Measurements from ENCODE around the gene USP48.
"Not testable (repeated sequence)": the region's sequence is repeated elsewhere in the genome, so short reads cannot be mapped to it uniquely, and the experiment has no call there.

The USP48 gene

DNA sequence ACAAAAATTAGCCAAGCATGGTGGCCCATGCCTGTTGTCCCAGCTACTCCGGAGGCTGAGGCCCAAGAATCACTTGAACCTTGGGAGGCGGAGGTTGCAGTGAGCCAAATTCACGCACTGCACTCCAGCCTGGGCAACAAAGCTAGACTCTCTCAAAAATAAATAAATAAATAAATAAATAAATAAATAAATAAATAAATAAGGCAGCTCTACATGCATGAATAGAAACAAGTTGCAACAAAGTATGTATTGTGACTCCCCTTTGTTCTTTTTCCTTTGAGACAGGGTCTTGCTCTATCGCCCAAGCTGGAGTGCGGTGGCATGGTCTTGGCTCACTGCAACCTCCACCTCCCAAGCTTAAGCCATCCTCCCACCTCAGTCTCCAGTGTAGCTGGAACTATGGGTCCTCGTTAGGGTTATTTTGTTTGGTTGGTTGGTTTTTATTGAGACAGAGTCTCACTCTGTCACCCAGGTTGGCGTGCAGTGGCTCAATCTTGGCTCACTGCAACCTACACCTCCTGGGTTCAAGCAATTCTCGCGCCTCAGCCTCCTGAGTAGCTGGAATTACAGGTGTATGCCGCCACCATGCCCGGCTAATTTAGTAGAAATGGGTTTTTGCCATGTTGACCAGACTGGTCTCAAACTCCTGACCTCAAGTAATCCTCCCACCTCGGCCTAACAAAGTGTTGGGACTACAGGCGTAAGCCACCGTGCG is 8.0 kb downstream of the USP48 start:
- no peak for DNase-seq

DNA sequence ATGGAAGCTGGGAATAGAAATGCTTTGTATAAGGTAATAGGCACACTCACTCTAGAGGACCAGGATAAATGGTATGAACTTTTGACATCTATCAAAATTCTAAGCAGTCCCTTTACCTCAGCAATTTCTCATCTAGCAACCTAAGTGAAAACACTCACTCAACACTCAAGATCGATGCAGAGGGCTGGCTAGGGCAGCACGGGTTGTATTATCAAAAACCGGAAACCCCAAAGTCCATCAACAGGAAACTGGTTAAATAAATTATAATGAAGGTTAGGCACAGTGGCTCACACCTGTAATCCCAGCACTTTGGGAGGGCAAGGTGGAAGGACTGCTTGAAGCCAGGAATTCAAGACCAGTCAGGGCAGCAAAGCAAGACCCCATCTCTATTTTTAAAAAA is 9.4 kb downstream of the USP48 start:
- DNase-seq: peak in 1 of 2 experiments; percentile 18

DNA sequence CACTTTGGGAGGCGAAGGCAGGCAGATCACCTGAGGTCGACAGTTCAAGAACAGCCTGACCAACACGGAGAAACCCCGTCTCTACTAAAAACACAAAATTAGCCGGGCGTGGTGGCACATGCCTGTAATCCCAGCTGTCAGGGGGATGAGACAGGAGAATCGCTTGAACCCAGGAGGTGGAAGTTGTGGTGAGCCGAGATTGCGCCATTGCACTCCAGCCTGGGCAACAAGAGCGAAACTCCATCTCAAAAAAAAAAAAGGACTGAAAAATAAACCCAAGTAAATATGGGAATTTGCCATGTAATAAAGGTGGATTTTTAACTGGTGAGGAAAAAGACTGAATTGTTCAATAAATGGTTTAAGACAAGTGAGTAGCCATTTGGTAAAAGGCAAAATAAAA is 11.3 kb downstream of the USP48 start:
- not testable (repeated sequence) for DNase-seq

DNA sequence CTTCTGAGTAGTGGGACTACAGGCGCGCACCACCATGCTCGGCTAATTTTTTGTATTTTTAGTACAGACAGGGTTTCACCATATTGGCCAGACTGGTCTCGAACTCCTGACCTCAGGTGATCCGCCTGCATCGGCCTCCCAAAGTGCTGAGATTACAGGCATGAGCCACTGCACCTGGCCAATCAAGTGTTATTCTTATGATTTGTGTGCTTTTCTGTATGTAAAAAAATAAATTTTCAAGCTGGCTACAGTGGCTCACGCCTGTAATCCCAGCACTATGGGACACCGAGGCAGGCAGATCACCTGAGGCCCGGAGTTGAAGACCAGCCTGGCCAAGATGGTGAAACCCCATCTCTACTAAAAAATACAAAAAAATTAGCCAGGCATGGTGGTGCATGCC is 12.3 kb downstream of the USP48 start:
- DNase-seq: not testable (repeated sequence)

DNA sequence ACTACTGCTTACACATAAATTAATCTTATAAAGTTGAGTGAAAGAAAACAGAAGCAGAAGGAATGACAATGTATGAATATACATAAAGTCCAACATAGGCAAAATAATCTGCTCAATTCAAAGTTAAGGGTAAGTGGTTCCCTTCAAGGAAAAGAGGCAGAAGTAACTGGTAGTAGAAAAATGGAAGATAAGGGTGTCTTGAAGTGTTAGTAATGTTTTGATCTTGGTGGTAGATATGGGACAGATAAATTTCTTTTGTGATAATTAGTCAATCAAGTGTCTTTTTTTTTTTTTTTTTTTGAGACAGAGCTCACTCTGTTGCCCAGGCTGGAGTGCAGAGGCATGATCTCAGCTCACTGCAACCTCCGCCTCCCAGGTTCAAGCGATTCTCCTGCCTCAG is 12.7 kb downstream of the USP48 start:
- DNase-seq: no peak

DNA sequence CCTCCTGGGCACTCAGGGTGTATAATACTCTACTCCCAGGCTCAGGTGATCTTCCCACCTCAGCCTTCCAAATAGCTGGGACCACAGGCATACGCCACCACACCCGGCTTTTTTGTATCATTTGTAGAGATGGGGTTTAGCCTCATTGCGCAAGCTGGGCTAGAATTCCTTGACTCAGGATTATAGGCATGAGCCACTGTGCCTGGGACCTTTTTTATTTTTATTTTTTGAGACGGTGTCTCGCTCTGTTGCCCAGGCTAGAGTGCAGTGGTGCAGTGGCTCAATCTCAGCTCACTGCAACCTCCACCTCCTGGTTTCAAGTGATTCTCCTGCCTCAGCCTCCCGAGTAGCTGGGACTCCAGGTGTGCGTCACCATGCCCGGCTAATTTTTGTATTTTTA is 15.8 kb downstream of the USP48 start:
- not testable (repeated sequence) for DNase-seq

DNA sequence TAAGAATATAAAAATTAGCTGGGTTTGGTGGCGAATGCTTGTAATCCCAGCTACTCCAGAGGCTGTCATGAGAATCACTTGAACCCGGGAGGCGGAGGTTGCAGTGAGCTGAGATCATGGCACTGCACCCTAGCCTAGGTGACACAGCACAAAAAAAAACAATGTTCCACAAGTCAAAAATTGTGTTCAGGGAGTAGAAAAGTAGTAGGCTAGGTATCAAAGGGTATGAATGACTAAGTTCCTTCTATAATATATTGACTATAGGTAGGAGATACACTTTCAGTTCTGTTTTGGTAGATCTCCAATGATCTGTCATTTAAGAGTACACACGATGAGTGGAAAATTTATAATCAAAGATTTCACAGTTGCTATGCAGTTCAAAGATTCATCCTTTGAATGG is 16.7 kb downstream of the USP48 start:
- DNase-seq: no peak

DNA sequence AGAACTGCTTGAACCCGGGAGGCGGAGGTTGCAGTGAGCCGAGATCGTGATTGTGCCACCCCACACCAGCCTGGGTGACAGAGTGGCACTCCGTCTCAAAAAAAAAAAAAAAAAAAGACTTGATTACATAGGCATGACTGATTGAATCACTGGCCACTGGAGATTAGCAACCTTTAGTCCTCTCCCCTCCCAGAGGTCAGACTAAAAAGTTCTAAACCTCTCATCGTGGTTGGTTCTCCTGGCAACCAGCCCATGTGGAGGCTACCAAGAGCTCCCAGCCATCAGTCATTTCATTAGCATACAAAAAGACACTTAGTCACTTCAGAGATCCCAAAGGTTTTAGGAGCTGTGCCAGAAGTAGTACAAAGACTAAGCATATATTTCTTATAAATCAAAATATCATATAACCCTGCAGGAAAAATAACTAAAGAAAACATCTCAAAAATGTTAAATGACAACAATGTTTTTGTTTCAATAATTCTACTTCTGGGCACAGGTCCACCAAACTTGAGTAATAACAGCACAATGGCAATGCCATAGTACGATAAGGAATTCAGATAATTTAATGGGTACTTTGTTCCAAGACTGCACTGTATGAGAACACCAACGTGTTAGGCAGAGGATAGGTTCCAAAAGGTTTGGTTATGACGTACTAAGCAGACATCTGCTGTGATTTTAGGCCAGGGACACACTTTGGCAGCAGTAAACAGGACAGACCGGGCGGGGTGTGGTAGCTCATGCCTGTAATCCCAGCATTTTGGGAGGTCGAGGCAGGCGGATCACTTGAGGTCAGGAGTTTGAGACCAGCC is 18.1 kb downstream of the USP48 start:
- DNase-seq: peak in 1 of 2 experiments; percentile 57

DNA sequence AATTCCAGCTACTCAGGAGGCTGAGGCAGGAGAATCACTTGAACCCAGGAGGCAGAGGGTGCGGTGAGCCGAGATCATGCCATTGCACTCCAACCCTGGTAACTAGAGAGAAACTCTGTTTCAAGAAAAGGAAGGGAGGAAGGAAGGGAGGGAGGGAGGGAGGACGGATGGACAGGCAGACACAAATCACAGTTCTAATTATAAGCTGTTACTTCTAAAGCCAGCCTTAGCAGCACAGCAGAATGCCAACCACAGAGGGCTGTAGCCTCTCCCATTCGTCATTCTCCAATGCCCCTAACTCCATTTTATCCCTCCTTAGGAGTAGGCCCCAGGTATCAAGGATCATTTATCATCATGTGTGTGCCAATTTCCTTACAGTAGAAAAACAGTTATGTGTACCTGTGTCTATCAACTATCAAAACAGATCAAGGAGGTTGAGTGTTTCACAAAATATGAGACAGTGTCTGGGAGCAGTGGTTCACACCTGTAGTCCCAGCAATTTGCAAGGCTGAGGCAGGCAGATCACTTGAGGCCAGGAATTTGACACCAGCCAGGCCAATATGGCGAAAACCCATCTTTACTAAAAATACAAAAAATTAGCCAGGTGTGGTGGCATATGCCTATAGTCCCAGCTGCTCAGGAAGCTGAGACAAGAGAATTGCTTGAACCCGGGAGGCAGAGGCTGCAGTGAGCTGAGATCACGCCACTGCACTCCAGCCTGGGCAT is 19.1 kb downstream of the USP48 start:
- DNase-seq: no peak

DNA sequence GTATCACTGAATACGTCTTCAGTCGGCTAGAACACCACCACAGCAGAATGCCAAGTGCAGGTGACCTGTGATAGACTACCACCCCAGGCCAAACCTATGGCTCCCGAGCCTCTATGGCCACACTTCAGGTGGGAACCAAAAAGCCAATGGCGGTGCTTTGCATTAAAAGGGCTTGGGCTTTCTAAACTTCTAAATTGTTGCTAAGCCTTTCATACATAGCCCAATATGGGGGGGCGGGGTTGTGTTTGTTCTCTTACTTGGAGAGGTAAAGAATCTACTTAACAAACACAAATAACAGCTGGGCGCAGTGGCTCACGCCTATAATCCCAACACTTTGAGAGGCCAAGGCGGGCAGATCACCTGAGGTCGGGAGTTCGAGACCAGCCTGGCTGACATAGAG is 19.7 kb downstream of the USP48 start:
- no peak for DNase-seq

DNA sequence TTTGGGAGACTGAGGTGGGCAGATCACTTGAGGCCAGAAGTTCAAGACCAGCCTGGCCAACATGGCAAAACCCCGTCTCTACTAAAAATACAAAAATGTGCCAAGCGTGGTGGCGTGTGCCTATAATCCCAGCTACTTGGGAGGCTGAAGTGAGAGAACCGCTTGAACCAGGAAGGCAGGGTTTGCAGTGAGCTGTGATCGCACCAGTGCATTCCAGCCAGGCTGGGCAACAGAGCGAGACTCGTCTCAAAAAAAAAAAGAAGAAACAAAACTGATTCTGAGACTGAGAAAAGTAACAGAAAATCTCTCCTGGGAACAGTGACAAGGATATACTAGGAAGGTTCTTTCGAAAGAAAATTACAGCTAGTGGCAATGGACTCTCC is 20.9 kb downstream of the USP48 start:
- DNase-seq: no peak

DNA sequence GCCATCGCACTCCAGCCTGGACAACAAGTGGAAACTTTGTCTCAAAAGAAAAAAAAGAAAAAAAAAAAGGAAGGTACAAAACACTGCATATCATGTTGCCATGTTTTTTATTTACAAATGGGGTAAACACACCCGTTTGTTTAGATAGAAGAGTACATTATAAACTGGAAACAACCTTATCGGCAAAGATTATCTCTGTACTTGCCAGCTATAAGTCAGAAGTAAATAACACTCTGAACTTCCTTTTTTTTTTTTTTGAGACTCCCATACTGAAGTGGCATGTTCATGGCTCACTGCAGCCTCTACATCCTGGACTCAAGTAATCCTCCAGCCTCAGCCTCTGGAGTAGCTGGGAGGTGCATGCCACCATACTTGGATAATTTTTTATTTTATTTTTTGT is 21.9 kb downstream of the USP48 start:
- no peak for DNase-seq

DNA sequence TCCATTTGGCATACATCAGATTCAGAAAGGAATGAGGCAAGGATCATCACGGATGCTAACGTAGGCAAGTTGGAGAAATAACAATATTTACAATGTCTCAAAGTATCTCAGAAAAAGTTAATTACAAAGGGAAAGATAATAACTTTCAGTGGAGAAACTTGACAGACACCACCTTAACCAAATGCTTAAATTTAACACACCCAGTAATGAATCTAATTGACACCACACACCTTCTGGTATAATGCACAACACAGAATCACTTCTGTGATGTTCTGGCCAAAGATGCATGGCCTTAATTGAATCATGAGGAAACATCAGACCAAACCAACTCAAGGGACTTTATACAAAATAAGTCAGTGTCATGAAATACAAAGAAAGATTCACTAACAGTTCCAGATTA is 23.1 kb downstream of the USP48 start:
- DNase-seq: no peak

DNA sequence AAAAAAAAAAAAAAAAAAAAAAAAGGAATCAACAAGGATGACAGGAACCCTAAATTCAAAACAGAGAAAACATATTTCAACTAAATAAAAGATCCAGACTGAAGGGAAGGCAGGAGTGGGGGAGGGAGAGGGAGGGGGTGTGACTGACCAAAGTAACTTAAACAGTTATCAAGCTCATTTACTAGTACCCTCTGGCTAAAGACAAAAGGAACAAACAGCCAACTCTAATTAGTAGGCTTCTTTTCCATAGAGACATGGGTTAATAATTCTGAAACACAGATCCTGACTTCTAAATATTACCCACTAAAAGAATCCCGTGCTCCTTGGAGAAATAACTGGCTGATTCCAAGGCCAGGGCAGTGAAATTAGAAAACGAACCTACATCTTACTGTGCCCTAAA is 23.8 kb downstream of the USP48 start:
- no peak for DNase-seq

DNA sequence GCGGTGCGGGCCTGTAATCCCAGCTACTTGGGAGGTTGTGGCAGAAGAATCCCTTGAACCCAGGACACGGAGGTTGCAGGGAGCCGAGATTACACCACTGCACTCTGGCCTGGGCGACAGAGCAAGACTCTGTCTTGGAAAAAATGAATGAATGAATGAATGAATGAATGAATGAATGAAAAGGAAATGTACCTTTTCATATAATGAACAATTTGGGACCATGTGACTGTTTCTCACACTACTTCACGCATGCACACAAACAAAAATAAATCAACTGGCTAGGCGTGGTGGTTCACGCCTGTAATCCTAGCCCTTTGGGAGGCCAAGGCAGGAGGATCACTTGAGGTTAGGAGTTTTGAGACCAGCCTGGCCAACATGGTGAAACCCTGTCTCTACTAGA is 24.3 kb downstream of the USP48 start:
- no peak for DNase-seq

DNA sequence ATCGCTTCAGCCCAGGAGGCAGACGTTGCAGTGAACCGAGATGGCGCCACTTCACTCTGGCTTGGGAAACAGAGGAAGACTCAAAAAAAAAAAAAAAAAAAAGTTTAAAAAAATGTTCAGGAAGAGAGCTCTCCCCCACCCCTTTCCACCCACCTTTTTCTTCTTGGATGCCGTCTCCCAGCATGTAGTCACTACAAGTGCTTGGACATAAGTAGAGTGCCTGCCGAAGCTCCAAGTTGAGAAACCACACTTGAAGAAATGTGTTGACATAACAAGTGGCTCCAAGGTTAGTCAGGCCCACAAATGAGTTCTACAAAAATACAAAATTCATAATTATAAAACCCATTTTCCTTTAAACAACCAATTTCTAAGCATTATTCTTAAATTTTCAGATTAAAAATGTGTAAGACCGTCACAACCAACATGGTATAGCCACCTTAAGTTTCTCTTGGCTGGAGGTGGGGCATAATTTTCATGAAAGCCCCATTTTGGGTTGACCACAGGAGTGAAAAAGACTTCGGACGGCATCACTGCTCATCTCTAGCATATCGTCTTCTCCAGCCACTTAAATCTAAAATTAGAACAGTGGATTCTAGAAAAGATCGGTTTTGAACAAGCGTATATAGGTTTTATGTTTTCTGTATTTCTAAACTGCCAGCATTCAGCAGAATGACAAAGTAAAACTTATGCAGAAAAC is 26.4 kb downstream of the USP48 start:
- DNase-seq: no peak

DNA sequence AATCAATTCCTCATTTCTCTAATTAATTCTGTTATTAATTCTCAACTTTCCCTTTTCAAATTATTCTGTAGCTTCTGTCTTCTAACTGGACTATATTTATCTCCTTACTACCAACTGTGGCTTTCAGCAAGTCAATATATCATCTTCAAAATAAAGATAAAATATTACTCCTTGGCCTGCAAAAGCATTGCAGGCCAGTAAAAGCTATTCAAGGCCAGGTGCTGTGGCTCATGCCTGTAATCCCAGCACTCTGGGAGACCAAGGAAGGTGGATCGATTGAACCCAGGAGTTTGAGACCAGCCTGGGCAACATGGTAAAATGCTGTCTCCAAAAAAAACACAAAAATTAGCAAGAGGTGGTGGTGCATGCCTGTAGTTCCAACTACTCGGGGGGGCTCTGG is 27.9 kb downstream of the USP48 start:
- DNase-seq: no peak

DNA sequence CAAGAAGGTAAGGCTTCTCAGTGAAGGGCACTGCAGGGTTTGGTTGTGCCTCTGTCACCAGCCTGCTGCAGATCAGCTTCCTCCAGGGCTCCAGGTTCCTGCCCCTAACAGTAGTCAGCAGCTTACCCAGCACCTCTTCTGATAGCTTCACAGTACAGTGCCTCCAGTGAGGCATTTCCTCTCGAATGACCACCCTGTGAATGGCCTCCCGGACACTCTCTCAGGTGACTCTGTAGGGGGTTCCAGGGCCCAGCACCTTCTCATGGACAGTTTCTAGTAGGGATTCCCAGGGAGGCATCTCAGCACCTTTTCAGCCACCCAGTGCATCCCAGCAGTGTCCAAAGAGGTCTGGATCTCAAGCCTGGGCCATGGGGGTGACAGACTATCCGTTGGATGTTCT is 28.4 kb downstream of the USP48 start:
- no peak for DNase-seq

DNA sequence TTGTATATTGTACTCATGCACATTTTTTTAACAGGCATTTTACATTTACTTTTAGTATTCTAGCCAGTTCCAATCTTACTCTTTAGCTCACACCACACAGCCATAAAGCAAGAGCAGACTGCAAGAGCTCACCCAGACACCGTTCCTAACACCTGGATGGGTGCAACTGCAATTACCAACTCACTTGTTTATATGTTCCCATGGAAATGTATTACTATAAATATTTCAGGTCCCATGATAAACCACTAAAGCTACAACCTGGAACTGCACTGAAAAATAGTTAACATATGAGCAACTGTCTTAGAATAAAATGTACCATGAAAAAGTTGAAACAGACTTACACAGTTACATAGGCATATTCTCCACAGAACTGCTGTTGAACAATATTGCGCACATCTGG is 30.8 kb downstream of the USP48 start:
- DNase-seq: no peak

DNA sequence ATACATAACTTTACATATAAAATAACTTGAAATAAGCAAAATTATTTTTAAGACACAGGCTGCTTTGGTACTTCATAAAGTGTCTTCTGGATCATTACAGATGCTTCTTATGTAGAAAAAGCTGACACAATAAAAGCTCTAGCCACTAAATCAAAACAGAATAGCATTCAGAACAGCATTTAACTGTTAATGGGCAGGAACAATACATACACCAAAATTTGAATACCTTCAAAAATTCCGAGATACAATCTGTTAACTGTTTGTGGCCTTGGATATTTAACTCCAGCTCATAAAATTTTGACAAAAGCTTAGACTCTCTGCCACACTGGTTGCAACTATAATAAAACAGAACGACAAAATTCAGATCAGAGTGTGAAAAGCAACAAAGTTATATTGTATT is 31.7 kb downstream of the USP48 start:
- DNase-seq: no peak

DNA sequence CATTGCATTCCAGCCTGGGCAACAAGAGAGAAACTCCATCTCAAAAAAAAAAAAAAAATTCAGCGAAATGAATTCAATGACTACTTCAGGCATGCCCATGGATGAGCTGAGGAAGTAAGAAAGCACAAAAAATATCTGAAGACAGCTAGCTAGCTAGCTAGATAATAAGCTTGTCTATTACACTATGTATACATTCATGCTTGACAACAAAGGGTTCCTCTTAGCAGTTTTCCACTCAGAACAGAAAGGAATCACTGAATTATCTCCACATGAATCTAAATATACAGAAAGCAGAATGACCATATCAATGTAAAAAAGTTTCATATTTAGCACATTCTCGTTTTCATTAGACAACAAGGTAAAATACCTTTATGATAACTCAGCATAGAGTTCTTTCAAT is 32.1 kb downstream of the USP48 start:
- no peak for DNase-seq

DNA sequence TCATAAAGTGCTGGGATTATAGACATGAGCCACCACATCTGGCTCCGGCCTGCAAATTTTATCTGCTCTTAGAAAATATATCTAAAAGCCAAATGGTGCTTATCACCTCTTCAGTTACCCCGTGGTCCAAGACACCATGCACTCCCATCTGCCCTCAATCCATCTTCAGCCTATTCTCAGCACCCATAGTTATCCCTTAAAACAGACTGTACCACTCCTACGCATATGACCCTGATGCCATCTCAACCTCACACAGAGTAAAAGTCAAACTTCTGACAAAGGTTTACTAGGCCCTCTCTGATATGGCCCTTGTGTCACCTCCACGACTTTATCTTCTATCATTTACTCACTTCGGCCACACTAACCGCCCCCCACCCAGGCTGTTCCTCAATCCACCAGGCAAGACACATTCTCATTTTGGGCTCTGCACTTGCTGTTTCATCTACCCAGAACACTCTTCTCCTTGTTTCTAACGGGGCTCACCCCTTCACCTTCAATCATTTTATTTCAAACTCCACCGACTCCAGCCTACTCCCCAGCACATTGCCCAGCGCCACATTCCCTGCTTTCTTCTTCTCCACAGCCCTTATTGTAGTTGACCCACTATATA is 33.0 kb downstream of the USP48 start:
- no peak for DNase-seq

DNA sequence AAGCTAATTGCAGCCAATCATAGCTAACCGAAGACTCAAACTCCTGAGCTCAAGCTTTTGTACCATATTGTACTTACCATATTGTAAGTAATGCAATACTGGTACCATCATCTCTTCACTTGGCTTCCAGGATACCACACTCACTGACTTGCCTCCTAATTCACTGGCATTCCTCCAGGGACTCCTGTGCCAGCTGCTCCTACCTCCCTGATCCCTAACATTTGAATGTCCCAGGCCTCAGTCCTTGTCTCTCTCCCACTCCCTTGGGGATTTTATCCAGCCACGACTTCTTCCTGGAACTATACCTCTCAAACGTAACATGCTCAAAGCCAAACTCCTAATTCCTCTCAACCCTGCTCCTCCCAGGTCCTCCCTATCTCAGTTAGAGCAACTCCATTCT is 33.8 kb downstream of the USP48 start:
- DNase-seq: no peak

All from activated CD4-positive, alpha-beta T cell treated with anti-CD3 and anti-CD28 coated beads, Interleukin-2, amount 50 U/mL, for 48 hours (primary cell).